Mesodermal cell (in vitro differentiated cells): ENCODE data around the gene FBXL15.

Experiments
- H3K27ac ChIP-seq: 2 replicates; pipeline ENCODE4 v1.7.0; 2013; ENCODE audit warnings: mild to moderate bottlenecking, low read depth, low read length, moderate library complexity; ENCODE audit not compliant: severe bottlenecking
- H3K36me3 ChIP-seq: 2 replicates; pipeline ENCODE4 v1.7.1; 2013; ENCODE audit warnings: mild to moderate bottlenecking, low read length, moderate library complexity; ENCODE audit not compliant: control insufficient read depth, insufficient read depth
- H3K4me1 ChIP-seq: one replicate; pipeline ENCODE4 v1.7.1; 2013; ENCODE audit warnings: mild to moderate bottlenecking, low read length; ENCODE audit not compliant: insufficient read depth, control insufficient read depth, poor library complexity, severe bottlenecking
- H3K4me3 ChIP-seq: 2 replicates; pipeline ENCODE4 v1.7.0; 2013; ENCODE audit warnings: low read length, control low read depth, mild to moderate bottlenecking; ENCODE audit not compliant: insufficient read depth, poor library complexity, severe bottlenecking; ENCODE audit errors: extremely low read depth
- H3K9me3 ChIP-seq: 2 replicates; pipeline ENCODE4 v1.7.1; 2013; ENCODE audit warnings: mild to moderate bottlenecking, low read length, moderate library complexity; ENCODE audit not compliant: control insufficient read depth
- WGBS, 2 experiments: methylation state at CpG; one replicate each; pipeline ENCODE4 v1.1.5; 2013; ENCODE audit warnings: missing lambda C conversion rate in 2 of 2; ENCODE audit not compliant: insufficient coverage in 2 of 2; 5-methylcytosine and 5-hydroxymethylcytosine counted together

The FBXL15 gene

DNA sequence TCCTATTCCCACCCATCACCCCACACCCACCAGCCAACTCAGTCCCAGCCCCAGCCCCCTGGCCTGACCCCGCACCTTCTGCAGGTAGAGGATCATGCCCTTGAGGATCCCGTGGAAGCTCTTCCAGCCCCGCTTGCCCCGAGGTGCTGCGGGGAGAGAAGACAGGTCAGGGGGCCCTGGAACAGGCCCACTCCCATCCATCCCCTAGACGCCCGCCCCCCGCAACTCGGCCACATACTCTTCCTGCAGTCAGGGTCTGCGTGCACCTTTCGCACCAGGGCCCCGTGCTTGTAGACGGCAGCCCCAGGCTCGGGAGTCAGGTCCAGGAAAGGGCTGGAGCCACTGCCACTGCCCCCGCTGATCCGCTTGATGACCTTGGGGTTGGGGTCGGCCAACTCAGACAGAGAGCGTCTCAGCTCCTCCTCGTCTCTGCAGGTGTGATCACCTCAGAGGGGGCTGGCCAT, 15.5 kb upstream of the FBXL15 start:
- H3K27ac ChIP-seq: no peak overlapping the region
- WGBS, 2 experiments: 89 to 93% methylated on average over 14 to 19 of the region's 19 CpGs
- H3K36me3 ChIP-seq: peaks cover 13% of the 10 kb centered on the region
- no peaks in the 10 kb centered on the region for H3K9me3 ChIP-seq
- peaks cover 24% of the 10 kb centered on the region for H3K4me1 ChIP-seq
- H3K4me3 ChIP-seq: no peak overlapping the region

DNA sequence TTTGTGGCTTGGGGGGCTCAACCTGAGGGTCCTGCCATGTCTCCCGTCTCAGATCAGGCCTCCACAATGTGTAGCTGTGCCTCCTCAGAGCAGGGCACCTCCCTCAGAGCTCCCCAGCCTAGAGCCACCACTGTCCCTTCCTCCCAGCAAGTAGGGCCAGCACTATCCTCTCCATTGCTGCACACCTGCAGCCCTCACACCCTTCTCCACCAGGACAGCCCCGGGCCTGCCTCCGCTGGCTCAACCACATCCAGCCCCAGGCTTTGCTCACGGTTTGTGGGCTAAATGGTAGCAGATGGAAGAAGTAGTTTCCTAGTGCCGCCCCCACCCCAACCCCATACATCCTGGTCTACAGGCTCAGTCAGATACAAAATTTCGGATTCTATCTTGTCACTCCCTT, 15.0 kb upstream of the FBXL15 start:
- Histone ChIP-seq H3K4me1 (peaks cover 29% of the 10 kb centered on the region), H3K36me3 (peaks cover 10% of the 10 kb centered on the region), H3K4me3 (no peak overlapping the region), H3K9me3 (no peaks in the 10 kb centered on the region), H3K27ac (no peak overlapping the region)
- WGBS, 2 experiments: 89 to 100% methylated on average over 2 to 4 of the region's 6 CpGs

DNA sequence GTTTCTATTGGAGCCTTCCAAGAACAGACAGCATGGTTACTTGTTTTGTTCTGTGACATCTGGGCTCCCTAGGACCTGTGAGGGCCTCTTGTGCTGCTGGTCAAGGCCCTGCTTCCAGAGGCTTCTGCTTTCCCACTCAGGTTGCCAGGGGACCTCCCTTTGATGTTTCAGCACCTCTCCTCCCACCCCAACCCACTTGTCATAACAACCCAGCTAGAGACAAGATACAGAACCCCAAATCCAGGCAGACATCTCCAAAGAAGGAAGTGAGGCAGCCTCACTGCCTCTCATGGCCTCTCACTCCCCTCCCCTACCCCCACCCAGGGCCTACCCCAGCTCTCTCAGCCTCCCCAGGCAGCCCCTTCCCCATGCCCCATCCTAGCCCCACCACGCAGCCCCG, 13.8 kb upstream of the FBXL15 start:
- H3K27ac ChIP-seq: no peak overlapping the region
- H3K4me3 ChIP-seq: no peak overlapping the region

DNA sequence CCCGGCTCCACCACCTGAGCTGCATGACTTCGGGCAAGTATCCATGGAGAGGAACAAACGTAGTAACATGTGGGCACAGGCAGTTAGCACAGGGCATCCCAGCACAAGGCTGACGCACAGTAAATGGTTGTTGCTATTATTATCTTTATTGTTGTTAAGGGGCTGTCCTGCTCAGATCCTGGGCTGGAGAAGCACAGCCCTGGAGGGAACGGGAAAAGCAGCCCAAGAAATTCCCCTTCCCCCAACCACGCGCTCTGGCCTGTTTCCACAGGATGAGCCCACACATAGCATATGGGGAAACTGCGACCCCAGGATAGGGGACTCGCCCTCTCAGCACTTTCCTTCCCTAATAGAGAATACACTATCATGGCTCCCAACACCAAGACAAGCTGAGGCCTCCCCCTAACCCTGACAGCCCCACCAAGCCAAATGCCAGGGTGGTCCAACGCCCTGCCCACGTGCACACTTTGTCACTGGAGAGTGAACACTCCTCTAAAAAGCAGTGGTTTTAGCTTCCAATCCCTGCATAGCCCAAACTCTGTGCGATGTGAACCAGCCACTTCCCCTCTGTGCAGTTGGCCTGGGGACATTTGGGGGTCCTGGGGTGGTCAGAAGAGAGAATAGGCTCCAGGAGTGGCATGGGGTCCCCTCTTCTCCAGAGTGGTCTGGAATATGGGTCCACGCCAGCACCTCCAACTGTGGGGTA, 13.1 kb upstream of the FBXL15 start:
- Histone ChIP-seq H3K27ac (no peak overlapping the region), H3K4me3 (no peak overlapping the region), H3K9me3 (no peaks in the 10 kb centered on the region), H3K4me1 (peaks cover 14% of the 10 kb centered on the region), H3K36me3 (no peaks in the 10 kb centered on the region)
- WGBS, 2 experiments: 86 to 93% methylated on average over 7 to 11 of the region's 13 CpGs

More for the DNA sequence above, 13.8 kb upstream of the FBXL15 start:
- no peaks in the 10 kb centered on the region for H3K36me3 ChIP-seq
- WGBS, 2 experiments: no CpG with 5 or more reads among the region's 2 CpGs
- no peaks in the 10 kb centered on the region for H3K9me3 ChIP-seq
- peaks cover 21% of the 10 kb centered on the region for H3K4me1 ChIP-seq

DNA sequence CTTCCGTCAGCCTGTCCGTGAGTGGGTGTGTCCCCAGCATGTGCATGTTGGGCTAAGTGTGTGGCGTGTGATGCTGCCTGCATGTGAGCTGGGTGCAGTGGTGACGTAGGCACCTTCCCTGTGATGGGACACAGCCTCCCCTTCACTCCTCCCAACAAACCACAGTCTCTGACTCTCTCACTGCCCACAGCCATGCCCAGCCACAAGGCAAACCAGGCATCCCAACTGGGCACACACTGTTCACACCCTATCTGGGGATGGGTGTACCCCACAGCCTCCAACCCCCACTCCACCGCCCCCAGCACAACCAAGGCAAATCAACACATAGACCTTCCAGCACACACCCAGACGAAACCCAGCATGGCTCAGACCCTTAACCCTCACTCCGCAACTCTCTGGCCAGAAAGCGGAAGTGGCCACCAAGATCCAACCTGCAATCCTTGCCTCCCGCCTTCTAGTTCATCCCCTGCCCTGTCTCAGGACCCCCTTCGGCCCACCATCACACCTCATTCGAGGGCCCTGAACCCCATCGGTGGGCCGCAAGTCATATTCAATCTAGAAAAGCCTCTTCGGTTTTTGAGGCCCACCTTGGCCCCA, 12.4 kb upstream of the FBXL15 start:
- 77 to 78% methylated on average over 8 to 12 of the region's 14 CpGs for WGBS, 2 experiments
- Histone ChIP-seq H3K4me3 (peak overlapping the region; percentile 36), H3K9me3 (no peaks in the 10 kb centered on the region), H3K36me3 (no peaks in the 10 kb centered on the region), H3K27ac (no peak overlapping the region), H3K4me1 (peaks cover 14% of the 10 kb centered on the region)

DNA sequence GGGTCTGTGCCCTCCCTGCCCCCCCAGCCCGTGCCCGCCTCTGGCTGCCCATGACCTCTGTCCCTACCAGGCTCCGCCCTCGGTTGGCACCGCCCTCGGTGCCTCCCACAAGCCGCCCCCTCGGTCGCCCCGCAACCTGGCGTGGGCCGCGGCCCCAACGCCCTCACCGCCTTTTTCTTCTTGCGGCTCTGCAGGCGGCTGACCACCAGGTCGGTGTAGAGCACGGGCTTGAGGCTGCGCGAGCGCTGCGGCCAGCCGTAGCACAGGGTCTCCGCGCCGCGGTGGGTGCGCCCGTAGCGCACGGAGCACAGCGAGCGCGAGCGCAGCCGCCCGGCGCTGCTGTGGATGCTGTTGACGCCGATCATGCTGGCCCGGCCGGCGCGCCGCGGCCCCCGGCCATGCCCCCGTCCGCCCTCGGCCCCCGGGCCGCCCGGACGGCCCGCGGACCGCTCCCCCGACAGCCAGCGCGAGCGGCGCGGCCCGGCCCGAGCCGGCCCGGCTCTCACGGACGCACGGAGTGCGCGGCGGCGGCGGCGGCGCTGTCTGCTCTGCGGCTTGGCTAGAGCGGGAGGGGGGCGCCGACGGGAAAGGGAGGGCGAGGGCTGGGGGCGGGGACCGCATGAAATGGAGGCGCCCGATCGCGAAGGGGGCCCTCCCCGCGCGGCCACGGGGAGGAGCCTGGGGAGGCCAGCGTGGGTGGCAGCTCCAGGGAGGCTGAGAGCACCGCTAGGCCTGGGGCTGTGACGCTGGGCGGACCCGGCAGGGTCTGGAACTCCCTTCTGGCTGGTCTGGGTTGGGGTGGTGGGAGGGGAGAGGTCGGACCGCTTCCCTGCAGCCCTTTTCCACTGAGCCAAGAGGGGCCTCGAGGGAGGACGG, 11.7 kb upstream of the FBXL15 start:
- H3K27ac ChIP-seq: no peak overlapping the region
- no peaks in the 10 kb centered on the region for H3K9me3 ChIP-seq
- WGBS, 2 experiments: 1 to 3% methylated on average over 57 to 70 of the region's 103 CpGs
- H3K4me1 ChIP-seq: peaks cover 14% of the 10 kb centered on the region
- H3K36me3 ChIP-seq: no peaks in the 10 kb centered on the region
- peak overlapping the region; percentile 36 for H3K4me3 ChIP-seq

DNA sequence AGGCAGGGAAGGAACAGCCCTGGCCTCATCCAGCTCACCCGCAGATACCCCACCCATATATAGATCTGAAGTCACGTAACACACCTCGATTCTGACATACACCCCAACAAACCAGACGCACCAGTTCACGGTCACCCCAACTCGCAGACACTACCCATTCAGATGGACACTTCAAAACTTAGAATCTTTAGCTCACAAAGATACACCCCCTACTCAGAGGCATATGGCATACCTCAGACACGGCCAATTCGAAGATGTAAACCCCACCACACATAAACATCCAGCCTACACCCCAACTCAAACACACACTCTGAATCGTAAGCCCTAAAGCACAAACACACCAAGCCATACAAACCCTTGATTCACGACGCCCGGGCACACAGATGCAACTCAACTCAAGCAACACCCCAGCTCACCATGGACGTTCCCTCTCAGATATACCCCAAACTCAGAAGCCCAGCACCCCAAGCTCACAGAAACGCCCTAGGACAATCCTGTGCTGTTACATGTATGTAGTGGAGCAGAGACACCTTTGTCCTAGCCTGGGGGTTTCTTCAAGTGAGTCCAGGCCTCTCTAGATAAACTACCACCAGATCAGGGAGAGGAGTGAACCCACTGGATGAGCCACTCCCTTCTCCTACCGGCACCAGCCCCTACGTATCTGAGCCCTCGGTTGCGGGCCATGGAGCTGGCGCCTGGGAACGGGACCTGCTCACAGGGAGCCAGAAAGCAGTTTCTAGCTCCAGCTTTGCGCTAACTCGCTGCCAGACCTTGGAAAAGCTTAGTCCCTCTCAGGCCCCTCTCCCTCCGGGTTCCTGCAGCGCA, 10.8 kb upstream of the FBXL15 start:
- Histone ChIP-seq H3K27ac (peak overlapping the region; percentile 16), H3K9me3 (no peaks in the 10 kb centered on the region), H3K4me1 (peaks cover 14% of the 10 kb centered on the region), H3K4me3 (peak overlapping the region; percentile 36), H3K36me3 (no peaks in the 10 kb centered on the region)
- 43 to 44% methylated on average over 20 to 21 of the region's 24 CpGs for WGBS, 2 experiments

DNA sequence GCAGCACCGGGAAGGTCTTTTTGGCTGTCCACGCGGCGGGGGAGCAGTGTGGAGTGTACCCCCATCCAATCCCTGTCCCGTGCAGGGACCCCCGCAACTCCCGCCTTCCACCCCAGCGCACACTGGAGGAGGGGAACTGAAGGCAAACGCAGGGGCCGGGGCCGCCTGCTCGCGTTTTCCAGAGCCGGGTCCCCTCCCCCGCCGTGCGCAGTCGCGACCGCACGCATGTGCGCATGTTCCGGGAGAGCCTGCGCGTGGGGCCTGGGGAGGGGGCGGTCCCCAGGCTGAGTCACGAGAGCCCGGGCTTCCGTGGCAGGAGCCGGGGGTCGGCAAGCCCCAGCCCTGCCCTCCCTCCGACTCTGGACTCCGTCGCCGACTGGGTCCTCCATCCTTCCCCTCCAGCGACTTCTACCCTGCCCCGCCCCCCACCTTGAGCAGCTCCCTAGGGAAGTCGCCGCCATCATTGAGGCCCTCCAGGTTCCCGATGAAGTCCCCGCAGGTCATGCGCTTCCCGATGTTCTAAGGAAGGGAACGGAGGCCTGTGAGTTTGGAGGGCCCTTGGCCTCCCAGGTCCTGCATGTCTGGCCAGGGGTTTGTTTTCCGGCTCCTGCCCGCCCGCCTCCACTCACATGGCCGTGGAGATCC, 10.1 kb upstream of the FBXL15 start:
- Histone ChIP-seq H3K9me3 (no peaks in the 10 kb centered on the region), H3K4me1 (peaks cover 14% of the 10 kb centered on the region), H3K27ac (peak overlapping the region; percentile 16), H3K4me3 (peak overlapping the region; percentile 34), H3K36me3 (no peaks in the 10 kb centered on the region)
- 8 to 9% methylated on average over 34 to 37 of the region's 48 CpGs for WGBS, 2 experiments

DNA sequence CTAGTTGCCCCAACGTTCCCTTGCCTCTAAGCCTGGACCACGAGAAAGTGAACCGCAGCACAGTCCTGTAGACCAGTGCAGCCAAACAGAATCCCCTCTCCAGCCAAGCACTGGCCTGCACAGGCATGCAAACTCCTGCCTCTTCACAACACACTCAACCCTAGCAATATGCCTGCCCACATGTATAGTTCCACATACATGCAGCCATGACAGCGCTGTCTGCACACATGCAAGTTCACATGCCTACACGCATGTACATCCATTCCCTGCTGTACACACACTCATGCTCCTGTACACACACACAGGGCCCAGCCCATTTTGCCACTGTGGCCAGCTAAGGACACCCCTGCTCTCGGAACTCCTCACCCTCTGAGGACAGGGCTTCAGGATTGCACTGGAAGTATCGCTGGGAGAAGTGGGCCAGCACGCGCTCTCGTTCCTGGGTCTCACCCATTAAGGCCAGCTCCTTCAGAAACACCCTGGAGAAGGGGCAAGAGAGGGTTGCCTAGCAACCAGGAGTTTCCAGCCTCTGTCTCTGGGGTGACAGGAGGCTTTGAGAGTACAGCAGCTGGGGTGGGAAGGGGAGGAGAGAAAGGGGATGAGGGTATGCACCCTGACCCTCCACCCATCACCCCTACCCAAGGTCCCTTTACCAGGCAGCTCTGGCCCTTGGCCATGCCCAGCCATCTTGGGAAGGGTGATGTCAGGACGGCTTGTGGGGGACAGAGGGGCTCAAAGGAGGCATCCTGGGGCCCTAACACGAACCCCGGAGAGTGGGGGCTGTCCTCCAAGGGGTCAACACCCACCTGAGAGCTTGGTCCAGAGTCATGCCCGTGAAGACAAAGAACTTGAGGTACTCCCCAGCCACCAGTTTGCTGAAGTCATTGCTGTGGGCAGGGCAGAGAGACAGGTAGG, 9.0 kb upstream of the FBXL15 start:
- whole genome bisulfite sequencing, 2 experiments: 88 to 91% methylated on average over 14 of the region's 14 CpGs
- Histone ChIP-seq H3K4me1 (peaks cover 14% of the 10 kb centered on the region), H3K36me3 (no peaks in the 10 kb centered on the region), H3K9me3 (no peaks in the 10 kb centered on the region), H3K27ac (no peak overlapping the region), H3K4me3 (no peak overlapping the region)
